Smooth muscle cell (in vitro differentiated cells): ENCODE measurements around the gene ALK. TPM values are rescaled to one million over a fixed set of nuclear protein-coding genes. Genes with fewer than 3 reads are reported as not detected.

Experiments used
- DNase-seq: peaks from one replicate; lab custom pipeline; 2025; ENCODE audit not compliant: unreplicated experiment; lab: John Stamatoyannopoulos, UW
- H2AFZ ChIP-seq: fragments of 200-600 bp; sonication (generic); 2 replicates; pipeline ENCODE4 v1.6.0; 2016; ENCODE audit warnings: antibody characterized with exemption, low read depth, mild to moderate bottlenecking
- H3F3A ChIP-seq: fragments of 200-600 bp; sonication (generic); 2 replicates; pipeline ENCODE4 v1.6.0; 2017; ENCODE audit warnings: antibody characterized with exemption, low read depth
- H3K27ac ChIP-seq: fragments of 200-600 bp; sonication (generic); 2 replicates; pipeline ENCODE4 v1.5.1; 2016; ENCODE audit warnings: low read depth, mild to moderate bottlenecking
- H3K27me3 ChIP-seq: fragments of 200-600 bp; sonication (generic); 2 replicates; pipeline ENCODE4 v1.6.1; 2016; ENCODE audit warnings: low read depth, mild to moderate bottlenecking
- H3K36me3 ChIP-seq: fragments of 200-600 bp; sonication (generic); 2 replicates; pipeline ENCODE4 v1.5.1; 2016; ENCODE audit warnings: low read depth
- H3K4me1 ChIP-seq: fragments of 200-600 bp; sonication (generic); 2 replicates; pipeline ENCODE4 v1.5.1; 2016; ENCODE audit warnings: low read depth
- H3K4me2 ChIP-seq: fragments of 200-600 bp; sonication (generic); 2 replicates; pipeline ENCODE4 v1.6.0; 2016; ENCODE audit warnings: mild to moderate bottlenecking
- H3K4me3 ChIP-seq: fragments of 200-600 bp; sonication (generic); 2 replicates; pipeline ENCODE4 v1.5.1; 2016; ENCODE audit warnings: mild to moderate bottlenecking
- H3K79me2 ChIP-seq: fragments of 200-600 bp; sonication (generic); 2 replicates; pipeline ENCODE4 v1.6.0; 2016; ENCODE audit warnings: low read depth, mild to moderate bottlenecking
- H3K9ac ChIP-seq: fragments of 200-600 bp; sonication (generic); 2 replicates; pipeline ENCODE4 v1.6.0; 2016; ENCODE audit warnings: low read depth
- H3K9me3 ChIP-seq: fragments of 200-600 bp; sonication (generic); replicated peaks from 2 replicates; pipeline ENCODE4 v1.5.1; 2016; ENCODE audit warnings: low read depth
- H4K20me1 ChIP-seq: fragments of 200-600 bp; sonication (generic); 2 replicates; pipeline ENCODE4 v1.6.0; 2016; ENCODE audit warnings: low read depth
- CTCF ChIP-seq: fragments of 200-600 bp; sonication (generic); IDR thresholded peaks from 2 replicates; pipeline ENCODE4 v1.5.1; 2017; ENCODE audit warnings: borderline replicate concordance, mild to moderate bottlenecking, antibody characterized with exemption; ENCODE audit not compliant: insufficient read depth, poor library complexity, severe bottlenecking
- WGBS: methylation state at CpG from one replicate; pipeline ENCODE4 v1.1.7; 2016; ENCODE audit warnings: low lambda C conversion rate; 5-methylcytosine and 5-hydroxymethylcytosine counted together
- polyA plus RNA-seq: library from polyadenylated mRNA; unstranded; fragments of >200 nt; fragmentation: Nextera tagmentation; extraction: Ambion mirVana; gene quantifications from 2 replicates; pipeline ENCODE4 v1.2.1, GENCODE V29; 2016
- total RNA-seq: library from RNA; depleted of rRNA; stranded (reverse); fragments of >200 nt; gene quantifications from 2 replicates; pipeline ENCODE4 v1.2.3, GENCODE V29; 2014

Gene ALK
- total and polyA plus RNA-seq, 2 experiments from 2014 or later: 0.13 to 0.19 TPM

DNA sequence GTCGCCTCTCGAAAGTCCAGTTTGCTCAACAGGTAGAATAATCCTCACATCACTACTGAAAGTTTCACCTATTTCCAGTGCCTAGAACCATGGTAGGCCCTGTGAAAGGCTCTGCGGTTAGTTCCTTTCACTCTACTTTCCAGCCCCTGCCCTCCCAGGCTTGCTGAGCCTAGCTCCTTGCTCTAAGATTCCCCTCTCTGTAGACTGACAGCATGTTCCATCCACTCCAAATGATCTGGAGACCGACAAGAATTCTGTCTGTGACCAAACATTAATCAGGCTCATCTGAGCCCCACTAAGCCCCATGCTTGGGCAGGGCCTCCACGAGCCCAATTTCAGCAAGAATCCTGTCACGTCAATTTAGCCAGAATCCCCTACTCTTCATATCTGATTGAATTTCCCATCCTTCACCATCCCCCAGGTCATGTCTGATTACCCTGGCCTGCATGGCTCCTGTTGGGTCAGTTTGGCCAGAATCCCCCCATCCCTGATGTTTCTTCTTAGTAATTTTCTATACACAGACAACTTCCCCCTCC is 307.0 kb downstream of the ALK start:
- Histone ChIP-seq H2AFZ (no peak overlapping the region), H3K27me3 (peaks cover 7% of the 10 kb centered on the region), H3K9ac (no peak overlapping the region), H3K36me3 (no peaks in the 10 kb centered on the region), H3K4me2 (no peak overlapping the region), H3K27ac (no peak overlapping the region), H3F3A (no peaks in the 10 kb centered on the region), H3K9me3 (no peaks in the 10 kb centered on the region), H3K4me1 (peaks cover 6% of the 10 kb centered on the region), H3K79me2 (no peaks in the 10 kb centered on the region), H3K4me3 (no peak overlapping the region), H4K20me1 (no peaks in the 10 kb centered on the region)
- no peak for TF ChIP-seq CTCF
- DNase-seq: no peak
- 80% methylated on average over 6 of the region's 6 CpGs for WGBS

DNA sequence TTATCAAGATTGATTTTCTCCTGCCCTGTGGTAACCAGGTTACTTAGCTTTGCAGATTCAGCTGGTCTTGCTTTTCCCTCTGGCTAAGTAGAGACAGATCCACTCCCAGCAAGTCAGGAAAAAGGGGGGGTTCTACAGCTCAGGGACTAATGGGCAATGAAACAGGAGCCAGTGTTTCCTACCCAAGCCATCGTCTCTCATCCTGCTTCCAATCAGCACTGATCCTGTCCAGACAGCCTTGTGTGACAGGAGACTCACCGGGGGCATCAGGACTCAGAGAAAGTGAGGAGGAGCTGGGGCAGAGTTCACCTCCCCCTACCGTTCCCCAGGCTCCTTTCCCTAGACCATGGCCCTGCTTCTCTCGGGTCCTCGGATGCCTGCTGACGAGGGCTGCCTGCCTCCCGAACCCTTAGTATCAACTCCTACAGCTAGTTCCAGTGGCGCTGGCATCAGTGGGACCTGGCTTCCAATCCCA is 307.6 kb downstream of the ALK start:
- Histone ChIP-seq H3K36me3 (no peaks in the 10 kb centered on the region), H3K9me3 (no peaks in the 10 kb centered on the region), H3K27me3 (peaks cover 7% of the 10 kb centered on the region), H3K4me2 (no peak overlapping the region), H3K4me1 (peaks cover 6% of the 10 kb centered on the region), H3K79me2 (no peaks in the 10 kb centered on the region), H3K27ac (no peak overlapping the region), H3K9ac (no peak overlapping the region), H2AFZ (no peak overlapping the region), H4K20me1 (no peaks in the 10 kb centered on the region), H3F3A (no peaks in the 10 kb centered on the region), H3K4me3 (no peak overlapping the region)
- no peak for TF ChIP-seq CTCF
- 74% methylated on average over 8 of the region's 8 CpGs for WGBS
- DNase-seq: no peak

DNA sequence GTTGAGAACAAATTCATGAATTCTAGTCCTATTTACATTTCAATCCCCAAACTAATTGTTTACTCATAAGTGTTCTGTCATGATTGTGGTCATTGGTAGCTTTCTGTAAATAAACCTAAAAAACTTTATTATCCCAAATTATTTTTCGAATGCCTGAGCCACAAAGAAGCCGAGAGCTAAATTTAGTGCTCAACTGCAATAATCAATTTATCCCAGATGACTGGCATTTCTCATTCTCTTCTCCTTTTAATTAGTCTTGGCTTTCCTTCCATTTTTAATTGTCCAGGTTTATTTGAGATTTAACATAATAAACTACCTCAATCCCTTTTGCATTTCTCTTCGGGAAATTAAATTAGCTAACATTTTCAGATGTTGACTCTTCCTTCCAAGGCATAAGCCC is 308.3 kb downstream of the ALK start:
- no peaks in the 10 kb centered on the region for H3F3A ChIP-seq
- WGBS: 99% methylated on average over 3 of the region's 3 CpGs
- H3K4me3 ChIP-seq: no peak overlapping the region
- H3K27me3 ChIP-seq: peaks cover 7% of the 10 kb centered on the region
- H4K20me1 ChIP-seq: no peaks in the 10 kb centered on the region
- no peak for TF ChIP-seq CTCF
- no peak overlapping the region for H3K9ac ChIP-seq
- no peaks in the 10 kb centered on the region for H3K9me3 ChIP-seq
- peaks cover 6% of the 10 kb centered on the region for H3K4me1 ChIP-seq
- no peak for DNase-seq
- H2AFZ ChIP-seq: no peak overlapping the region
- no peak overlapping the region for H3K27ac ChIP-seq
- H3K4me2 ChIP-seq: no peak overlapping the region
- no peaks in the 10 kb centered on the region for H3K36me3 ChIP-seq
- H3K79me2 ChIP-seq: no peaks in the 10 kb centered on the region

DNA sequence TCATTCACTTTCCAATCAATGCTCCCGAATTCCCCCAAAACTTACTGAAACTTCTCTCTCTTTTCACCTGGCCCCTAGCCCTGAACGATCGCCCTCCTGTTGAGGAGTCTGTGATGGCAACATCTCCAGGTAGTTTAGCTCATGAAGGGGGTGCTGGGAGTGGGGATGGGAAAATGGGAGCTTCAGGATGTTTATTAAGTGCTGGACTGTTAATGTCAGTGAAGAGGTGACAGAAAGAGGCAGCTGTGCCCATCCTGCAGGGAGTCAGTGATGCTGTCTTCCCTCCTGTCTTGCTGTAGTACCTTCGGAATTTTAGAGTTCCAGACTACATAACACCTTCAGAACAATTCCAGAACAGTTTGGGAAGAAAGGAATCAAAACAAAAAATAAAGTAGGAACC is 308.8 kb downstream of the ALK start:
- Histone ChIP-seq H3K9me3 (no peaks in the 10 kb centered on the region), H3K9ac (no peak overlapping the region), H3K4me1 (peaks cover 6% of the 10 kb centered on the region), H3K4me2 (no peak overlapping the region), H3K27me3 (peaks cover 7% of the 10 kb centered on the region), H2AFZ (no peak overlapping the region), H3K4me3 (no peak overlapping the region), H4K20me1 (no peaks in the 10 kb centered on the region), H3K36me3 (no peaks in the 10 kb centered on the region), H3K79me2 (no peaks in the 10 kb centered on the region), H3K27ac (no peak overlapping the region), H3F3A (no peaks in the 10 kb centered on the region)
- TF ChIP-seq CTCF: no peak
- WGBS: 92% methylated on average over 4 of the region's 4 CpGs
- DNase-seq: no peak
